ENCODE results near the gene LRRC47. TPM values are rescaled to one million over a fixed set of nuclear protein-coding genes. Genes with fewer than 3 reads are reported as not detected.

Gene LRRC47
- total RNA-seq, 1 experiment from 2014 or later = 65.1 TPM

DNA sequence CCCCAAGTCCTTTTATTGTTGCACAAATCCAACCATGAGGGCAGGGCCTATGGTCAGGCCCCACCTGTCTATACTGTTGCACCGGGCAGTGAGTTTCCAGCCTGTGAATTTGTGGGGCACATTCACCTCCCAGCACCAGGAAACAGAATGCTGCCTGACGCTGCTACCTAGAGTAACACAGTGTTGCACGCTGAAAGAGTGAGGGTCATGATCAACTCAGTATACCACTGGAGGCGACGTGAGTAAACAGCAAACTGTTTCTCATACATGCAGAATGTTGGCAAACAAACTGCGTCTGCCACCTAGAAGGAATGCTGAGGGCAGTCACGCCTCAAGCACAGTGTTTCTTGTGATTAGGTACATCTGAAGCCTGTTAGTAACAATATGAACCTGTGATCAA is 13.4 kb upstream of the LRRC47 start:
- no peak overlapping the region for H3T11ph ChIP-seq (ENCODE audit: low read length)
- H3K27ac ChIP-seq (ENCODE audit: insufficient read length, low read depth, low read length) = no peak overlapping the region
- no peaks in the 10 kb centered on the region for H3K23me2 ChIP-seq (ENCODE audit: insufficient read length, low read depth, low read length, poor library complexity, severe bottlenecking)
- no peak overlapping the region for H3K4ac ChIP-seq (ENCODE audit: low read depth, low read length)
- no peak overlapping the region for H2AK5ac ChIP-seq (ENCODE audit: insufficient read length, low read length)
- H4K91ac ChIP-seq (ENCODE audit: insufficient read length, low read depth, low read length) = no peak overlapping the region
- H3K9me3 ChIP-seq (ENCODE audit: control insufficient read depth, low read depth, low read length) = peaks cover 13% of the 10 kb centered on the region
- H4K20me1 ChIP-seq (ENCODE audit: control insufficient read depth, insufficient read depth, insufficient read length) = no peaks in the 10 kb centered on the region
- H3K4me2 ChIP-seq (ENCODE audit: insufficient read depth, insufficient read length, low read length) = no peak overlapping the region
- no peak overlapping the region for H3K4me3 Mint-ChIP-seq
- no peak overlapping the region for H2BK20ac ChIP-seq (ENCODE audit: low read depth, low read length, poor library complexity, severe bottlenecking)
- H2BK15ac ChIP-seq (ENCODE audit: low read depth, low read length) = no peak overlapping the region
- no peaks in the 10 kb centered on the region for H3K27me3 ChIP-seq (ENCODE audit: insufficient read depth, low read length)
- H3K14ac ChIP-seq (ENCODE audit: insufficient read depth, low read length) = no peak overlapping the region
- no peak overlapping the region for H3K56ac ChIP-seq (ENCODE audit: insufficient read length, low read depth, low read length)
- no peaks in the 10 kb centered on the region for H3K4me1 ChIP-seq (ENCODE audit: insufficient read depth, low read length)
- H3K36me3 Mint-ChIP-seq (ENCODE audit: insufficient read depth in 1 of 3, low read depth in 3 of 3) = peaks cover 10 to 12% (median 10%) of the 10 kb centered on the region in 3 experiments
- no peak overlapping the region for H3K27ac Mint-ChIP-seq
- no peak overlapping the region for H3K18ac ChIP-seq (ENCODE audit: insufficient read length, low read depth, low read length)
- peaks cover 19% of the 10 kb centered on the region for H3K27me3 Mint-ChIP-seq (ENCODE audit: low read depth)
- peaks cover 6 to 7% of the 10 kb centered on the region in 2 experiments for H3K4me1 Mint-ChIP-seq
- peaks cover 41% of the 10 kb centered on the region in 2 experiments for H3K9me3 Mint-ChIP-seq
- no peak overlapping the region for H3K9ac ChIP-seq (ENCODE audit: extremely low read depth, insufficient read length, low read length)
- no peak overlapping the region for H4K8ac ChIP-seq (replicated peaks; ENCODE audit: insufficient read length, low read depth, low read length)
- no CpG with 5 or more reads among the region's 7 CpGs for WGBS (ENCODE audit: extremely low coverage, insufficient read length, low lambda C conversion rate)
- H2BK120ac ChIP-seq (ENCODE audit: low read depth, low read length, poor library complexity, severe bottlenecking) = no peak overlapping the region
- no peak overlapping the region for H3K23ac ChIP-seq (ENCODE audit: insufficient read length, low read depth, low read length)
- H2AFZ ChIP-seq (ENCODE audit: low read length) = no peak overlapping the region
- H2BK5ac ChIP-seq (ENCODE audit: insufficient read length, low read length) = no peak overlapping the region
- no peak for DNase-seq
- TF ChIP-seq, protein P1, sequence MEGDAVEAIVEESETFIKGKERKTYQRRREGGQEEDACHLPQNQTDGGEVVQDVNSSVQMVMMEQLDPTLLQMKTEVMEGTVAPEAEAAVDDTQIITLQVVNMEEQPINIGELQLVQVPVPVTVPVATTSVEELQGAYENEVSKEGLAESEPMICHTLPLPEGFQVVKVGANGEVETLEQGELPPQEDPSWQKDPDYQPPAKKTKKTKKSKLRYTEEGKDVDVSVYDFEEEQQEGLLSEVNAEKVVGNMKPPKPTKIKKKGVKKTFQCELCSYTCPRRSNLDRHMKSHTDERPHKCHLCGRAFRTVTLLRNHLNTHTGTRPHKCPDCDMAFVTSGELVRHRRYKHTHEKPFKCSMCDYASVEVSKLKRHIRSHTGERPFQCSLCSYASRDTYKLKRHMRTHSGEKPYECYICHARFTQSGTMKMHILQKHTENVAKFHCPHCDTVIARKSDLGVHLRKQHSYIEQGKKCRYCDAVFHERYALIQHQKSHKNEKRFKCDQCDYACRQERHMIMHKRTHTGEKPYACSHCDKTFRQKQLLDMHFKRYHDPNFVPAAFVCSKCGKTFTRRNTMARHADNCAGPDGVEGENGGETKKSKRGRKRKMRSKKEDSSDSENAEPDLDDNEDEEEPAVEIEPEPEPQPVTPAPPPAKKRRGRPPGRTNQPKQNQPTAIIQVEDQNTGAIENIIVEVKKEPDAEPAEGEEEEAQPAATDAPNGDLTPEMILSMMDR (conservative IDR thresholded peaks at IDR 0.05) = no peak
- H2BK12ac ChIP-seq (ENCODE audit: insufficient read length, low read depth, low read length) = no peak overlapping the region
- H3K79me1 ChIP-seq (ENCODE audit: insufficient read depth, low read depth, low read length, poor library complexity, severe bottlenecking) = no peaks in the 10 kb centered on the region
- H3K79me2 ChIP-seq (ENCODE audit: insufficient read depth, low read length) = no peaks in the 10 kb centered on the region
- H4K5ac ChIP-seq (ENCODE audit: insufficient read length, low read depth, low read length) = no peak overlapping the region
